ENCODE measurements around the gene CETP. TPM values are rescaled to one million over a fixed set of nuclear protein-coding genes. Genes with fewer than 3 reads are reported as not detected.
"Not testable (repeated sequence)": the region's sequence is repeated elsewhere in the genome, so short reads cannot be mapped to it uniquely, and the experiment has no call there.

Gene CETP
- total RNA-seq, 4 donors from 2014 or later, result 0.58 to 2.8 TPM; not detected in 2

GRCh38 chr16:56990407-56991286 is 28.9 kb downstream of the CETP start:
- H3K27me3 ChIP-seq, result no peaks in the 10 kb centered on the region
- H3K4me1 ChIP-seq, result peaks cover 0 to 5% of the 10 kb centered on the region in 2 donors
- H3K9me3 ChIP-seq, result no peaks in the 10 kb centered on the region
- TF ChIP-seq CTCF (IDR thresholded peaks at IDR 0.05), result no peak
- no peak for TF ChIP-seq POLR2A (IDR thresholded peaks at IDR 0.05)
- intact Hi-C loops (cut with DNase I; ENCODE audit: low total_unique reads), result no loop called here
- peak overlapping the region; percentile 94 for H3K27ac ChIP-seq
- H3K4me3 ChIP-seq, result peak overlapping the region; percentile 84
- no peaks in the 10 kb centered on the region for H3K36me3 ChIP-seq
- peak in 1 of 2 donors; percentile 15 for DNase-seq

- H3K4me3 ChIP-seq; DNase-seq; H3K27me3 ChIP-seq; H3K4me1 ChIP-seq; H3K36me3 ChIP-seq; H3K9me3 ChIP-seq; intact Hi-C loops (cut with DNase I; ENCODE audit: low total_unique reads): not testable (repeated sequence)
- H3K27ac ChIP-seq, result peak overlapping the region; percentile 94
Observed at GRCh38 chr16:56992431-56992830, 30.7 kb downstream of the CETP start.

- no peaks in the 10 kb centered on the region for H3K9me3 ChIP-seq
- intact Hi-C loops (cut with DNase I; ENCODE audit: low total_unique reads), result no loop called here
- H3K27me3 ChIP-seq, result no peaks in the 10 kb centered on the region
- TF ChIP-seq CTCF (IDR thresholded peaks at IDR 0.05) (no peak), POLR2A (IDR thresholded peaks at IDR 0.05) (no peak)
- no peaks in the 10 kb centered on the region for H3K36me3 ChIP-seq
- no peak for DNase-seq
- H3K4me3 ChIP-seq, result no peak overlapping the region
- no peak overlapping the region for H3K27ac ChIP-seq
- H3K4me1 ChIP-seq, result no peaks in the 10 kb centered on the region
Observed at GRCh38 chr16:56993204-56993603, 31.5 kb downstream of the CETP start.

GRCh38 chr16:56994311-56994710 is 32.6 kb downstream of the CETP start:
- TF ChIP-seq CTCF (IDR thresholded peaks at IDR 0.05) (no peak), POLR2A (IDR thresholded peaks at IDR 0.05) (no peak)
- no peak overlapping the region for H3K27ac ChIP-seq
- peak in 1 of 2 donors; percentile 10 for DNase-seq
- H3K9me3 ChIP-seq, result no peaks in the 10 kb centered on the region
- no peaks in the 10 kb centered on the region for H3K36me3 ChIP-seq
- intact Hi-C loops (cut with DNase I; ENCODE audit: low total_unique reads), result no loop called here
- H3K4me1 ChIP-seq, result no peaks in the 10 kb centered on the region
- H3K4me3 ChIP-seq, result no peak overlapping the region
- no peaks in the 10 kb centered on the region for H3K27me3 ChIP-seq

GRCh38 chr16:56995136-56995805 is 33.5 kb downstream of the CETP start:
- Histone ChIP-seq H3K36me3 (no peaks in the 10 kb centered on the region), H3K4me3 (no peak overlapping the region), H3K9me3 (no peaks in the 10 kb centered on the region), H3K27me3 (no peaks in the 10 kb centered on the region), H3K27ac (no peak overlapping the region), H3K4me1 (no peaks in the 10 kb centered on the region)
- DNase-seq, result peak in 1 of 2 donors; percentile 1
- TF ChIP-seq CTCF (IDR thresholded peaks at IDR 0.05) (no peak), POLR2A (IDR thresholded peaks at IDR 0.05) (no peak)
- intact Hi-C loops (cut with DNase I; ENCODE audit: low total_unique reads), result no loop called here

Data from uterus (tissue), 4 donors.